Urinary bladder (tissue), 4 donors: ENCODE results near the gene TWSG1. TPM values are rescaled to one million over a fixed set of nuclear protein-coding genes. Genes with fewer than 3 reads are reported as not detected.
"Not testable (repeated sequence)": the region's sequence is repeated elsewhere in the genome, so short reads cannot be mapped to it uniquely, and the experiment has no call there.

ENCODE experiments used
- DNase-seq: peaks from one replicate; pipeline ENCODE4 v3.0.0-alpha.2; 2015; ENCODE audit errors: extremely low spot score
- H3K27ac ChIP-seq: one replicate; pipeline ENCODE4 v1.5.1; 2013; ENCODE audit warnings: low read depth, mild to moderate bottlenecking, moderate library complexity
- H3K36me3 ChIP-seq: one replicate; pipeline ENCODE4 v1.6.1; 2013; ENCODE audit warnings: mild to moderate bottlenecking, moderate library complexity; ENCODE audit not compliant: insufficient read depth
- H3K4me1 ChIP-seq: one replicate; pipeline ENCODE4 v1.6.1; 2013; ENCODE audit warnings: mild to moderate bottlenecking, moderate library complexity; ENCODE audit not compliant: insufficient read depth
- H3K4me3 ChIP-seq: one replicate; pipeline ENCODE4 v1.5.1; 2013; ENCODE audit warnings: low read depth, low read length
- WGBS: extraction: QIAGEN DNeasy Blood & Tissue Kit; methylation state at CpG from one replicate; pipeline ENCODE4 v1.1.7; 2013; 5-methylcytosine and 5-hydroxymethylcytosine counted together
- polyA plus RNA-seq: library from polyadenylated mRNA; stranded (reverse); fragments of 200-250 nt; gene quantifications from one replicate; pipeline ENCODE4 v1.2.3, GENCODE V29; 2013
- total RNA-seq: library from RNA; depleted of rRNA; stranded (reverse); fragments of >200 nt; gene quantifications from one replicate; pipeline ENCODE4 v1.2.3, GENCODE V29; 2014
- donor health status: healthy with polysubstance abuse.
- donor health status: healthy.

Gene TWSG1
- total and polyA plus RNA-seq, 2 donors: 55.0 to 160 TPM

- no peak overlapping the region for H3K27ac ChIP-seq
- no peaks in the 10 kb centered on the region for H3K36me3 ChIP-seq
- DNase-seq: no peak
Observed at GRCh38 chr18:9428862-9429661, 94.5 kb downstream of the TWSG1 start.

DNA sequence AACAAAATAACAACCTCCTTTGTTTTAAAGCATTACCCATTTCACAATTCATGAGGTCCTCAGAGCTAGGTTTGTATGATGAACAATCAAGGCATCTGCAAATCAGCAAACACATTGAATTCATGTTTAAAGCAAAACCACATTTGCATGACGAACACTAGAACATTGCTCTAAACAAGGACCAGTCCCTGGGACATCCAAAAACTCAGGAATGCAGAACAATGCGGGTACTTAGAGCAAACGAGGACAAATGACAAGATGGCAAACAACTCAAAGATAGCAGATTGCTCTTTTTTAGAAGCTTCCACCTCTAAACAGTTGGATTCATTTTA, 95.1 kb downstream of the TWSG1 start:
- H3K4me1 ChIP-seq: no peaks in the 10 kb centered on the region
- DNase-seq: no peak
- H3K27ac ChIP-seq: no peak overlapping the region
- H3K36me3 ChIP-seq: no peaks in the 10 kb centered on the region
- WGBS: 60% methylated on average over 3 of the region's 3 CpGs
- H3K4me3 ChIP-seq: no peak overlapping the region

More at GRCh38 chr18:9428862-9429661, 94.5 kb downstream of the TWSG1 start:
- 81% methylated on average over 6 of the region's 6 CpGs for whole genome bisulfite sequencing
- H3K4me1 ChIP-seq: no peaks in the 10 kb centered on the region
- no peak overlapping the region for H3K4me3 ChIP-seq

GRCh38 chr18:9430315-9430714, 95.7 kb downstream of the TWSG1 start:
- 96% methylated on average over 22 of the region's 22 CpGs for WGBS
- not testable (repeated sequence) for DNase-seq, H3K4me1 ChIP-seq, H3K27ac ChIP-seq, H3K36me3 ChIP-seq, H3K4me3 ChIP-seq

DNA sequence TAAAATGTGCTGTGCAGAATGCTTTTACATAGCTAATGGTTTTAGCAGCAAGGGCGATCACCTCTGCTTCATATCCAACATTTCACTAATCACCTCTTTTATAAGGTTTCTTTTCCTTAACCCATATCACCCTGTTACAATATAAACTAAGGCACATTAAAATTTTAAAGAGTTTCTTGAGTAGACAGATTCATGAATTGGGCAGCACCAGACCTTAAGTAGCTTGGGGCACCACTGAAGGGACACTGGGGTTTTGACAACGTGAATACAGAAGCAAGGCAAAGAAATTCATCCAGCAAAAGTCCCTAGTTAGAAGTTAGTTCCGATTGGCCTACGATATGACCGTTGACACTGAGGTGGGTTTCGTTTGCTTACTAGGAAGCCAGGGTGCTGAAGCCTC, 96.7 kb downstream of the TWSG1 start:
- no peak for DNase-seq
- Histone ChIP-seq H3K27ac (no peak overlapping the region), H3K4me3 (no peak overlapping the region), H3K4me1 (no peaks in the 10 kb centered on the region), H3K36me3 (no peaks in the 10 kb centered on the region)
- WGBS: 96% methylated on average over 6 of the region's 6 CpGs

GRCh38 chr18:9433122-9433521, 98.5 kb downstream of the TWSG1 start:
- 87% methylated on average over 10 of the region's 10 CpGs for WGBS
- not testable (repeated sequence) for H3K27ac ChIP-seq, H3K36me3 ChIP-seq, H3K4me1 ChIP-seq, H3K4me3 ChIP-seq, DNase-seq

DNA sequence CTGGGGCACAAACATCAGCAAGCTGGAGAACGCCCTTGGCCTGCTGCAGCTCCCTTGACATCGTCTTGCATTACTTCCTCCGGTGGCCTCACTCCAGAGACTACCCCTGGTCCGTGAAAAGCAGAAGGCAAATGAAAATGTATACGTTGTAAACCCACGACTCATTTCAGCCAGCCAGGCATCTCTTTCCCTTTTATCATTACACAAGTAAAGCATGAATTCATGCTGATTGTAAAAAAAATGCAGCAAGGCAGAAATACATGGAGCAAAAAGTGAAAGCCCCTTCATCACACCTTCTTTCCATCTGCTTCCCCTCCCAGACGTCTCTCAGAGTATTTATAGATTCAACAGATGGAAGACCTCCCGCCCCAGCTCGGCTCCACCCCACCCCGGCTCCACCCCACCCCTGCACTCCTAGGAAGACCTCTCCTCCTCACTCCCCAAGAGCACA, 99.1 kb downstream of the TWSG1 start:
- Histone ChIP-seq H3K36me3 (no peaks in the 10 kb centered on the region), H3K4me3 (no peak overlapping the region), H3K4me1 (no peaks in the 10 kb centered on the region), H3K27ac (no peak overlapping the region)
- no peak for DNase-seq
- 12% methylated on average over 10 of the region's 10 CpGs for WGBS

- WGBS: 55% methylated on average over 18 of the region's 18 CpGs
- H3K4me3 ChIP-seq: no peak overlapping the region
- no peaks in the 10 kb centered on the region for H3K36me3 ChIP-seq
- no peaks in the 10 kb centered on the region for H3K4me1 ChIP-seq
- H3K27ac ChIP-seq: no peak overlapping the region
- DNase-seq: no peak
Observed at GRCh38 chr18:9434122-9434701, 99.6 kb downstream of the TWSG1 start.

DNA sequence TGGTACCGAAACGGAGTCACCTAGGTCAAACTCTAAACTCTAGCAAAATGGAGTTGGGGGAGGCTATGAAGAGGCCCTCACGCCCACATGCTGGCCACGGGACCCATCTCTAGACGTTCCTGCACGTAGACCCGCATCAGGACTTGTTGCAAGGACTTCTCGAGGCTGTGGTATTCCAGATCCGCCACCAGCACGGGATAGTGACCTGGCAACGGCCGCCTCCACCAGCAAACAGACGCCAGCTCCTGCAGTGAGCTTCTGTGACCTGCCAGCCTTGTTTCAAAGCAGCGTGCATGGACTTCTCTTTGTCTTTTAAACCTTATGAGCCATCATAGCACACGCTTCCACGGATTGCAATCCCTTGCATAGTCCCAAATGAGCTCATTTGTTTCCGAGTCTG, 100.5 kb downstream of the TWSG1 start:
- Histone ChIP-seq H3K27ac (no peak overlapping the region), H3K4me3 (no peak overlapping the region), H3K36me3 (no peaks in the 10 kb centered on the region), H3K4me1 (no peaks in the 10 kb centered on the region)
- DNase-seq: no peak
- 97% methylated on average over 17 of the region's 17 CpGs for WGBS

DNA sequence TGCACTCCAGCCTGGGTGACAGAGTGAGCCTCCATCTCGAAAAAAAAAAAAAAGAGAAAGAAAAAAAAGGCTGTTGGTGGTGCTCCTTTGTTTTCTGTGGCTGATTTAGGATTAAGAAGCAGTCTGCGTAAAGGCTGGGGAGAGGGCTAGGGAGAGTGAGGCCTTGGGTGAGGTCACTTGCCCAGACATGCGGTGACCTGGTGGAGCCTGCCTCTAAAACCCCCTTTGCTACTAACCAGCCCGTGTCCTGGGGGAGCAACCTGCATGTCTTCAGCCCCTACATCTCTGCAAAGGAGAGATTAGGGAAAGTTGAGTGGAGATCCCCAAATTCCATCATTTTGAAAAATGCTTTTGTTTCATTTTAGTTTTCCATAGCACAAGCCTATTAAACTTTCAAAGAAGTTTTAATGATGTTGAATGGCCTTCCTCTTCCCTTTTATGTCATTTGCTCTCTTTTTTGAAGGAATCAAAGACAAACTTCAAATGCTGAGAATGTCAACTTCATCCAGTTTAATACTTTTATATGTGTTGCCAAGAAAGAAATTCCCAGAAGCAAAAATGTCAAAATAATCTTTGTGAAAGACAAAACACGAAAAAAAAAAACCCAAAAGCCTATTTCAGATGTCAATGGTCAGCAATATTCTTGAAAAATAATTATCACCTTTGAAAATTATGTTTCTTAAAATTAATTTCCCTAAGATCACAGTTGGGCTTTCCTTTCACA, 101.8 kb downstream of the TWSG1 start:
- 67% methylated on average over 5 of the region's 5 CpGs for WGBS
- no peak for DNase-seq

DNA sequence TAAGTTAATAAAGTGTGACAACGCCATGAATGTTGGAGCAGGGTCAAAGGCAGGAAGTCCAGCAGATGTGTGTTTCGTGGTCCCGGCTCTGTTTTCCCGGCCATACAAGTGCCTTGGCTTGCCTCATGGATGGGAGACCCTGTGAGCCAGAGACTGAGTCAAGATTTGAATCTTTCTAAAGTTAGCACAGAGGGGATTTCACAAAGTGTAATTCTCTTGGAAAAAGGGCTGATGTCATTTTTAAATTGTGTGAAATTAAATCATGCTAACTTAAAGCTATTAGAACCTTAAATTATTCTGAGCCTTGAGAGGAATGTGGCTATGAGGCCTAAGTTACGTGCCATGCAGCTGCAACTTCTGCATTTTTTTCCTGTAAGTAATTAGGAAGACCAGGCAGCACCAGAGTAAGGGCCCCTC, 102.5 kb downstream of the TWSG1 start:
- no peaks in the 10 kb centered on the region for H3K4me1 ChIP-seq
- H3K4me3 ChIP-seq: no peak overlapping the region
- no peak overlapping the region for H3K27ac ChIP-seq
- WGBS: 47% methylated on average over 5 of the region's 5 CpGs
- DNase-seq: no peak
- H3K36me3 ChIP-seq: no peaks in the 10 kb centered on the region

More for the DNA sequence above, 101.8 kb downstream of the TWSG1 start:
- Histone ChIP-seq H3K4me1 (no peaks in the 10 kb centered on the region), H3K36me3 (no peaks in the 10 kb centered on the region), H3K4me3 (no peak overlapping the region), H3K27ac (no peak overlapping the region)

DNA sequence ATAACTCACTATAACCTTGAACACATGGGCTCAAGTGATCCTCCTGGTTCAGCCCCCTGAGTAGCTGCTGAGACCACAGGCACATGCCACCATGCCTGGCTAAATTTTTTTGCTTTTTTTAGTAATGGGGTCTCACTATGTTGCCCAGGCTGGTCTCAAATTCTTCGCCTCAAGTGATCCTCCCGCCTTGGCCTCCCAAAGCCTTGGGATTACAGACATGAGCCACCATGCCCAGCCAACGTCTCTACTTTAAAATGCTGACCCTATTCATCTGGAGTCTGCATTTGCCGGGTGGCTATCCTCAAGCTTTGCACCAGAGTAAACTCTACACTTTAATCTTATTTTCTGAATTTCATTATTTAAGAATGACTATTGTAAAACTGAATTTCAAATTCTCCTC, 103.1 kb downstream of the TWSG1 start:
- H3K27ac ChIP-seq: no peak overlapping the region
- WGBS: 97% methylated on average over 4 of the region's 4 CpGs
- H3K4me3 ChIP-seq: no peak overlapping the region
- no peaks in the 10 kb centered on the region for H3K4me1 ChIP-seq
- H3K36me3 ChIP-seq: no peaks in the 10 kb centered on the region
- no peak for DNase-seq

DNA sequence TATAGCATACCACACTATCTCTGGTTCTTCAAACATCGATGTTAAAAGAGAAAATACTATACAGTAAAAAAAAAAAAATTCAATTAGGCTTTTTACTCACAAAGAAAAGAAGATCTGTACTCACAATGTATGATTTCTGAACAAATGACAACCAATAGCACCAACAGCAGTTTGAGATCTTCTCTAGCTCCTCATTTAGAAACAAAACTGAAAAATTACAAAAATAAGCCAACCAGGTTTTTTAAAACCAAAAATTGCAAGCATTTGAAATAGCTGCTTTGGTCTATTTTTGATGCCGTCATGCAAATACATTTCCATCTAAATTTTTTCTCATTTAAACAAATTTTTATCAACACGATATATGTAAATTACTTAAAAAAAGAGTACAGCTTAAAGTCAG, 106.5 kb downstream of the TWSG1 start:
- Histone ChIP-seq H3K4me3 (no peak overlapping the region), H3K36me3 (no peaks in the 10 kb centered on the region), H3K4me1 (no peaks in the 10 kb centered on the region), H3K27ac (no peak overlapping the region)
- 95% methylated on average over 3 of the region's 3 CpGs for WGBS
- DNase-seq: no peak

GRCh38 chr18:9444549-9444948, 110.0 kb downstream of the TWSG1 start:
- no peak overlapping the region for H3K4me3 ChIP-seq
- no peaks in the 10 kb centered on the region for H3K36me3 ChIP-seq
- no peak for DNase-seq
- WGBS: 90% methylated on average over 3 of the region's 3 CpGs
- no peak overlapping the region for H3K27ac ChIP-seq
- no peaks in the 10 kb centered on the region for H3K4me1 ChIP-seq

GRCh38 chr18:9446839-9447238, 112.3 kb downstream of the TWSG1 start:
- Histone ChIP-seq H3K4me1 (no peaks in the 10 kb centered on the region), H3K4me3 (no peak overlapping the region), H3K27ac (no peak overlapping the region), H3K36me3 (no peaks in the 10 kb centered on the region)
- no peak for DNase-seq
- 81% methylated on average over 5 of the region's 5 CpGs for WGBS
